HCT116 (cell line): ENCODE measurements around the gene NDUFAF2. TPM values are rescaled to one million over a fixed set of nuclear protein-coding genes. Genes with fewer than 3 reads are reported as not detected.

Experiments used
- ATAC-seq: fragments of 200-7000 bp; cut with Tn5 transposase; 2 replicates; pipeline ENCODE4 v1.9.1; 2020; ENCODE audit warnings: mild to moderate bottlenecking, moderate library complexity
- BruUV-seq: library from RNA; stranded (reverse); fragments of 400-500 nt; replicated peaks from 2 replicates; lab custom pipeline; 2021; lab: Mats Ljungman, UMichigan
- CTCF ChIA-PET: fragments of 300-600 bp; sonication (Branson Sonifier 250); formaldehyde crosslinking; loops from one replicate; lab custom pipeline; 2021; ENCODE audit warnings: antibody characterized with exemption; lab: Charles Lee
- POLR2A ChIA-PET: fragments of 300-600, 350-600 bp; sonication (Branson Sonifier 250); formaldehyde crosslinking; loops from one replicate; lab custom pipeline; 2021; ENCODE audit warnings: antibody characterized with exemption; lab: Charles Lee
- RAD21 ChIA-PET, 2 experiments: fragments of 300-600 bp; sonication (Branson Sonifier 250); formaldehyde crosslinking; loops; one replicate each; lab custom pipeline; 2023; ENCODE audit warnings: low total read pairs in 2 of 2; ENCODE audit not compliant: uncharacterized antibody in 2 of 2, unreplicated experiment in 2 of 2, low non-redundant PET in 1 of 2; lab: Charles Lee
- DNase-seq: peaks from one replicate; pipeline ENCODE4 v3.0.0-alpha.2; 2010; ENCODE audit warnings: low read depth, low spot score
- H2AFZ ChIP-seq: fragments of 200-600 bp; shearing (Covaris generic), sonication (generic); 2 replicates; pipeline ENCODE4 v1.6.1; 2017; ENCODE audit warnings: low read depth, mixed run types, mixed read lengths, antibody characterized with exemption, low read length; ENCODE audit not compliant: poor library complexity, severe bottlenecking
- H3K27ac ChIP-seq: 2 replicates; pipeline ENCODE4 v1.5.1; 2012; ENCODE audit warnings: low read depth, low read length
- H3K27me3 ChIP-seq: fragments of 200-600 bp; sonication (generic); 2 replicates; pipeline ENCODE4 v1.6.1; 2016; ENCODE audit warnings: mixed run types, low read length, mixed read lengths; ENCODE audit not compliant: insufficient read depth
- H3K36me3 ChIP-seq, 2 experiments: fragments of 200-500 bp in 1 of 2; fragments of 200-600 bp in 1 of 2; sonication (Bioruptor generic) in 1 of 2; sonication (generic) in 1 of 2; 2 replicates each; pipeline versions ENCODE4 v1.5.1 to v1.6.1; 2014 to 2016; ENCODE audit warnings: low read length in 2 of 2, inconsistent platforms in 1 of 2, mixed read lengths in 1 of 2, mixed run types in 1 of 2; ENCODE audit not compliant: insufficient read depth in 2 of 2, control insufficient read depth in 1 of 2
- H3K4me1 ChIP-seq, 2 experiments: fragments of 200-600 bp in 1 of 2; sonication (generic) in 1 of 2; 2 replicates each; pipeline versions ENCODE4 v1.5.1 to v1.6.1; 2012 to 2017; ENCODE audit warnings: low read length in 2 of 2, inconsistent platforms in 1 of 2, mild to moderate bottlenecking in 1 of 2, mixed read lengths in 1 of 2, mixed run types in 1 of 2, moderate library complexity in 1 of 2; ENCODE audit not compliant: insufficient read depth in 2 of 2, control insufficient read depth in 1 of 2
- H3K4me2 ChIP-seq: fragments of 200-600 bp; sonication (generic); 2 replicates; pipeline ENCODE4 v1.6.1; 2017; ENCODE audit warnings: mixed run types, low read length, mixed read lengths
- H3K4me3 ChIP-seq, 2 experiments: fragments of 200-600 bp in 1 of 2; sonication (generic) in 1 of 2; replicated peaks in 1 of 2; 2 replicates each; pipeline ENCODE4 v1.5.1; 2011 to 2016; ENCODE audit warnings: low read length in 2 of 2, control low read depth in 1 of 2, low read depth in 1 of 2, mild to moderate bottlenecking in 1 of 2, mixed read lengths in 1 of 2, mixed run types in 1 of 2
- H3K79me2 ChIP-seq: fragments of 200-600 bp; sonication (generic); 2 replicates; pipeline ENCODE4 v1.6.1; 2017; ENCODE audit warnings: mild to moderate bottlenecking, mixed run types, low read length, moderate library complexity, mixed read lengths; ENCODE audit not compliant: insufficient read depth
- H3K9ac ChIP-seq: fragments of 200-600 bp; sonication (generic); 2 replicates; pipeline ENCODE4 v1.6.1; 2016; ENCODE audit warnings: low read length, mixed read lengths
- H3K9me2 ChIP-seq: fragments of 200-600 bp; sonication (generic), shearing (Covaris generic); 2 replicates; pipeline ENCODE4 v1.6.1; 2017; ENCODE audit warnings: mixed run types, mild to moderate bottlenecking, moderate library complexity; ENCODE audit not compliant: insufficient read depth
- H3K9me3 ChIP-seq, 2 experiments: fragments of 200-500 bp in 1 of 2; fragments of 200-600 bp in 1 of 2; sonication (Bioruptor generic) in 1 of 2; sonication (generic) in 1 of 2; 2 replicates each; pipeline ENCODE4 v1.6.1; 2014 to 2017; ENCODE audit warnings: low read length in 2 of 2, mixed read lengths in 2 of 2, inconsistent platforms in 1 of 2, low read depth in 1 of 2, mild to moderate bottlenecking in 1 of 2, mixed run types in 1 of 2, moderate library complexity in 1 of 2; ENCODE audit not compliant: control insufficient read depth in 1 of 2, insufficient read depth in 1 of 2
- H4K20me1 ChIP-seq: fragments of 200-600 bp; sonication (generic), shearing (Covaris generic); 2 replicates; pipeline ENCODE4 v1.6.1; 2017; ENCODE audit warnings: mixed run types, mild to moderate bottlenecking, moderate library complexity; ENCODE audit not compliant: insufficient read depth
- CEBPB ChIP-seq: IDR thresholded peaks from 2 replicates; pipeline ENCODE4 v1.6.1; 2012; ENCODE audit warnings: low read depth
- EGR1 ChIP-seq: IDR thresholded peaks from 2 replicates; pipeline ENCODE4 v1.6.1; 2012; ENCODE audit warnings: low read depth
- ELF1 ChIP-seq: IDR thresholded peaks from 2 replicates; pipeline ENCODE4 v1.6.1; 2012; ENCODE audit warnings: low read depth, borderline replicate concordance
- EZH2 ChIP-seq: fragments of 200-600 bp; sonication (generic); IDR thresholded peaks from 2 replicates; pipeline ENCODE4 v1.6.1; 2017; ENCODE audit warnings: antibody characterized with exemption, mixed run types
- POLR2A ChIP-seq: IDR thresholded peaks from 2 replicates; pipeline ENCODE4 v1.7.0; 2011; ENCODE audit warnings: borderline replicate concordance; ENCODE audit not compliant: insufficient read depth, insufficient read length; ENCODE audit errors: extremely low read depth
- RAD21 ChIP-seq: IDR thresholded peaks from 2 replicates; pipeline ENCODE4 v1.6.1; 2012; ENCODE audit warnings: low read depth, mild to moderate bottlenecking
- SIN3A ChIP-seq: IDR thresholded peaks from 2 replicates; pipeline ENCODE4 v1.6.1; 2012; ENCODE audit warnings: low read depth
- SRF ChIP-seq: IDR thresholded peaks from 2 replicates; pipeline ENCODE4 v1.6.1; 2012; ENCODE audit warnings: low read depth
- YY1 ChIP-seq: IDR thresholded peaks from 2 replicates; pipeline ENCODE4 v1.6.1; 2011; ENCODE audit warnings: low read length, low read depth, moderate library complexity, mild to moderate bottlenecking; ENCODE audit not compliant: insufficient replicate concordance; ENCODE audit errors: extremely low read depth
- intact Hi-C: fragments of 100-400 bp; cut with micrococcal nuclease; formaldehyde crosslinking; loops from 2 replicates; pipeline ENCODE4 v1.10.0; 2022
- total RNA-seq: library from RNA; stranded (reverse); gene quantifications from one replicate; pipeline ENCODE4 v1.2.1, GENCODE V29; 2021; ENCODE audit not compliant: unreplicated experiment
- TF ChIP-seq, protein P1 (sequence below): IDR thresholded peaks from 2 replicates; pipeline ENCODE4 v1.6.1; 2012; ENCODE audit warnings: low read depth
- TF ChIP-seq, protein P2 (sequence below): IDR thresholded peaks from 2 replicates; pipeline ENCODE4 v1.6.1; 2012
- TF ChIP-seq, protein P3 (sequence below): IDR thresholded peaks from 2 replicates; pipeline ENCODE4 v1.6.1; 2012

The NDUFAF2 gene
- total RNA-seq, 1 experiment from 2014 or later, result 36.9 TPM

DNA sequence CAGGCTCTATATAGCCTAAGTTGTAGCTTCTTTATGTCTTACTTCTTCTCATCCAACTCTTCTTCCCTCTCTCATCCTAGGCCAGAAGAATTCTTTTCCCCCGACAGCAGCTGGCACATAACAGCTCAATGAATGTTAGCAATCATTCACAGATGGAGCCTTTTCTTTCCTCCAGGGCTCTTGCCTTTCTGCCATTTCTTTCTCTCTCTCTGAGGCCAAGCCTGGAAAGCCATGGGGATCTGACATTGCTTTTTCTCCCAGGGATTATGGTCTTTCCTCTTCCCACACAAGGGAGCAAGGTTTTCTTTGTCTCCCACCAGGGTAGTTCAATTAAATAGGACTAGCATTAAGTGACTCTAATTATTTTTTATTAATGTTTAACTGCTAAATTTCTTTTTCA is 196.8 kb downstream of the NDUFAF2 start:
- no peak for DNase-seq
- Histone ChIP-seq H3K27ac (no peak overlapping the region), H3K36me3 (no peaks in the 10 kb centered on the region), H3K4me2 (no peak overlapping the region), H3K9ac (no peak overlapping the region), H2AFZ (no peak overlapping the region), H3K4me1 (no peaks in the 10 kb centered on the region), H3K79me2 (no peaks in the 10 kb centered on the region), H3K27me3 (no peaks in the 10 kb centered on the region), H3K9me2 (no peaks in the 10 kb centered on the region), H3K4me3 (no peak overlapping the region), H3K9me3 (no peaks in the 10 kb centered on the region), H4K20me1 (no peaks in the 10 kb centered on the region)
- POLR2A ChIA-PET, result no interaction called here
- BruUV-seq, result no TSS peak
- RAD21 ChIA-PET, result no interaction called here
- intact Hi-C loops, result no loop called here
- no peak for ATAC-seq
- TF ChIP-seq, protein P1, sequence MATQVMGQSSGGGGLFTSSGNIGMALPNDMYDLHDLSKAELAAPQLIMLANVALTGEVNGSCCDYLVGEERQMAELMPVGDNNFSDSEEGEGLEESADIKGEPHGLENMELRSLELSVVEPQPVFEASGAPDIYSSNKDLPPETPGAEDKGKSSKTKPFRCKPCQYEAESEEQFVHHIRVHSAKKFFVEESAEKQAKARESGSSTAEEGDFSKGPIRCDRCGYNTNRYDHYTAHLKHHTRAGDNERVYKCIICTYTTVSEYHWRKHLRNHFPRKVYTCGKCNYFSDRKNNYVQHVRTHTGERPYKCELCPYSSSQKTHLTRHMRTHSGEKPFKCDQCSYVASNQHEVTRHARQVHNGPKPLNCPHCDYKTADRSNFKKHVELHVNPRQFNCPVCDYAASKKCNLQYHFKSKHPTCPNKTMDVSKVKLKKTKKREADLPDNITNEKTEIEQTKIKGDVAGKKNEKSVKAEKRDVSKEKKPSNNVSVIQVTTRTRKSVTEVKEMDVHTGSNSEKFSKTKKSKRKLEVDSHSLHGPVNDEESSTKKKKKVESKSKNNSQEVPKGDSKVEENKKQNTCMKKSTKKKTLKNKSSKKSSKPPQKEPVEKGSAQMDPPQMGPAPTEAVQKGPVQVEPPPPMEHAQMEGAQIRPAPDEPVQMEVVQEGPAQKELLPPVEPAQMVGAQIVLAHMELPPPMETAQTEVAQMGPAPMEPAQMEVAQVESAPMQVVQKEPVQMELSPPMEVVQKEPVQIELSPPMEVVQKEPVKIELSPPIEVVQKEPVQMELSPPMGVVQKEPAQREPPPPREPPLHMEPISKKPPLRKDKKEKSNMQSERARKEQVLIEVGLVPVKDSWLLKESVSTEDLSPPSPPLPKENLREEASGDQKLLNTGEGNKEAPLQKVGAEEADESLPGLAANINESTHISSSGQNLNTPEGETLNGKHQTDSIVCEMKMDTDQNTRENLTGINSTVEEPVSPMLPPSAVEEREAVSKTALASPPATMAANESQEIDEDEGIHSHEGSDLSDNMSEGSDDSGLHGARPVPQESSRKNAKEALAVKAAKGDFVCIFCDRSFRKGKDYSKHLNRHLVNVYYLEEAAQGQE, result no peak
- TF ChIP-seq POLR2A (no peak), YY1 (no peak), SRF (no peak), EGR1 (no peak), EZH2 (no peak), CEBPB (no peak), RAD21 (no peak), SIN3A (no peak), ELF1 (no peak)
- TF ChIP-seq, protein P2, sequence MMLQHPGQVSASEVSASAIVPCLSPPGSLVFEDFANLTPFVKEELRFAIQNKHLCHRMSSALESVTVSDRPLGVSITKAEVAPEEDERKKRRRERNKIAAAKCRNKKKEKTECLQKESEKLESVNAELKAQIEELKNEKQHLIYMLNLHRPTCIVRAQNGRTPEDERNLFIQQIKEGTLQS, result no peak
- TF ChIP-seq, protein P3, sequence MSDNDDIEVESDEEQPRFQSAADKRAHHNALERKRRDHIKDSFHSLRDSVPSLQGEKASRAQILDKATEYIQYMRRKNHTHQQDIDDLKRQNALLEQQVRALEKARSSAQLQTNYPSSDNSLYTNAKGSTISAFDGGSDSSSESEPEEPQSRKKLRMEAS, result no peak
- CTCF ChIA-PET, result no interaction called here
